COR-L47 (cell line): ENCODE data around the gene CAMSAP2.

ENCODE experiments used
- DNase-seq: peaks from one replicate; lab custom pipeline; 2025; lab: John Stamatoyannopoulos, UW

Gene CAMSAP2

GRCh38 chr1:200885623-200886402 is 147.1 kb downstream of the CAMSAP2 start:
- no peak for DNase-seq

- no peak for DNase-seq
Measured at GRCh38 chr1:200886594-200886993, 147.9 kb downstream of the CAMSAP2 start.

GRCh38 chr1:200887036-200887435 is 148.3 kb downstream of the CAMSAP2 start:
- no peak for DNase-seq

GRCh38 chr1:200887772-200888348 is 149.2 kb downstream of the CAMSAP2 start:
- DNase-seq: no peak

- DNase-seq: no peak
Measured at GRCh38 chr1:200888349-200888838, 149.7 kb downstream of the CAMSAP2 start.

GRCh38 chr1:200889571-200889970 is 150.9 kb downstream of the CAMSAP2 start:
- no peak for DNase-seq

GRCh38 chr1:200890027-200890426 is 151.3 kb downstream of the CAMSAP2 start:
- DNase-seq: no peak

GRCh38 chr1:200890818-200891773 is 152.4 kb downstream of the CAMSAP2 start:
- DNase-seq: no peak

GRCh38 chr1:200891774-200892157 is 153.1 kb downstream of the CAMSAP2 start:
- DNase-seq: no peak

- no peak for DNase-seq
Measured at GRCh38 chr1:200892546-200892945, 153.9 kb downstream of the CAMSAP2 start.

GRCh38 chr1:200892958-200893357 is 154.3 kb downstream of the CAMSAP2 start:
- DNase-seq: no peak

- DNase-seq: no peak
Measured at GRCh38 chr1:200893411-200893901, 154.8 kb downstream of the CAMSAP2 start.

GRCh38 chr1:200894712-200895442 is 156.2 kb downstream of the CAMSAP2 start, which contains the start of gene INAVA:
Gene INAVA (plus strand): TSS chr1:200894900. CDS start chr1:200898401, 3,501 bp downstream.
- DNase-seq: no peak

- no peak for DNase-seq
Measured at GRCh38 chr1:200895443-200895789, 156.7 kb downstream of the CAMSAP2 start.

GRCh38 chr1:200895801-200896530 is 157.3 kb downstream of the CAMSAP2 start:
- DNase-seq: no peak

GRCh38 chr1:200896531-200897196 is 158.0 kb downstream of the CAMSAP2 start:
- no peak for DNase-seq

- DNase-seq: no peak
Measured at GRCh38 chr1:200897259-200897658, 158.6 kb downstream of the CAMSAP2 start.

GRCh38 chr1:200899015-200899386 is 160.3 kb downstream of the CAMSAP2 start:
- DNase-seq: no peak

- DNase-seq: no peak
Measured at GRCh38 chr1:200899451-200899915, 160.8 kb downstream of the CAMSAP2 start.
